WTC11 (cell line): ENCODE data around the gene TNC. TPM values are rescaled to one million over a fixed set of nuclear protein-coding genes. Genes with fewer than 3 reads are reported as not detected.

Experiments
- ATAC-seq: fragments of 200-7000 bp; cut with Tn5 transposase; 2 replicates; pipeline ENCODE4 v1.10.0; 2021; ENCODE audit warnings: mild to moderate bottlenecking, moderate library complexity
- CTCF ChIA-PET: fragments of 300-600 bp; sonication (Branson Sonifier 250); formaldehyde crosslinking; loops from one replicate; lab custom pipeline; 2021; ENCODE audit warnings: antibody characterized with exemption; lab: Charles Lee
- POLR2A ChIA-PET: fragments of 350-600 bp; sonication (Branson Sonifier 250); formaldehyde crosslinking; loops from one replicate; lab custom pipeline; 2021; ENCODE audit warnings: antibody characterized with exemption; lab: Charles Lee
- DNase-seq: peaks from one replicate; pipeline ENCODE4 v3.0.0; 2021; ENCODE audit warnings: low spot score
- H3K27ac Mint-ChIP-seq: 2 replicates; pipeline ENCODE4 v1.8.0; 2021; ENCODE audit warnings: mixed read lengths
- H3K27me3 Mint-ChIP-seq: 2 replicates; pipeline ENCODE4 v1.8.0; 2021; ENCODE audit warnings: low read depth, mild to moderate bottlenecking, moderate library complexity, mixed read lengths
- H3K36me3 Mint-ChIP-seq: 2 replicates; pipeline ENCODE4 v1.8.0; 2021; ENCODE audit warnings: mixed read lengths
- H3K4me1 Mint-ChIP-seq: 2 replicates; pipeline ENCODE4 v1.8.0; 2022; ENCODE audit warnings: mixed read lengths
- H3K4me3 Mint-ChIP-seq: 2 replicates; pipeline ENCODE4 v1.8.0; 2021; ENCODE audit warnings: mild to moderate bottlenecking, moderate library complexity, mixed read lengths
- H3K9me3 Mint-ChIP-seq: 2 replicates; pipeline ENCODE4 v1.8.0; 2021; ENCODE audit warnings: mixed read lengths
- CTCF ChIP-seq: fragments of 200-600 bp; IDR thresholded peaks from 2 replicates; pipeline ENCODE4 v1.8.0; 2022; ENCODE audit warnings: antibody characterized with exemption
- E2F1 ChIP-seq: sonication (generic); formaldehyde crosslinking; IDR thresholded peaks from 2 replicates; pipeline ENCODE4 v1.8.0; 2022; ENCODE audit warnings: mild to moderate bottlenecking, missing genetic modification reagents
- EMX1 ChIP-seq: fragments of 250-450 bp; sonication (Bioruptor Pico); IDR thresholded peaks from 2 replicates; pipeline ENCODE4 v1.8.0; 2021; ENCODE audit warnings: mild to moderate bottlenecking
- HMGA2 ChIP-seq: fragments of 250-450 bp; sonication (Bioruptor Pico); IDR thresholded peaks from 2 replicates; pipeline ENCODE4 v1.4.0; 2021; ENCODE audit warnings: mild to moderate bottlenecking, moderate library complexity
- RELA ChIP-seq: sonication (generic); formaldehyde crosslinking; IDR thresholded peaks from 2 replicates; pipeline ENCODE4 v1.8.1; 2022; ENCODE audit warnings: missing genetic modification reagents, mild to moderate bottlenecking, borderline replicate concordance
- RORB ChIP-seq: fragments of 250-450 bp; sonication (Bioruptor Pico); IDR thresholded peaks from 2 replicates; pipeline ENCODE4 v1.9.0; 2021; ENCODE audit warnings: mild to moderate bottlenecking
- TCF7 ChIP-seq: sonication (generic); formaldehyde crosslinking; IDR thresholded peaks from 2 replicates; pipeline ENCODE4 v1.8.0; 2022; ENCODE audit warnings: mild to moderate bottlenecking, low read depth, missing genetic modification reagents, moderate library complexity
- ZNF138 ChIP-seq: sonication (generic); formaldehyde crosslinking; conservative IDR thresholded peaks from 2 replicates; pipeline ENCODE4 v1.8.1; 2022; ENCODE audit warnings: mild to moderate bottlenecking, moderate library complexity, missing genetic modification reagents
- ZNF281 ChIP-seq: sonication (generic); formaldehyde crosslinking; IDR thresholded peaks from 2 replicates; pipeline ENCODE4 v1.8.0; 2023; ENCODE audit warnings: mild to moderate bottlenecking, missing genetic modification reagents
- total RNA-seq: library from RNA; stranded (reverse); gene quantifications from 3 replicates; pipeline ENCODE4 v1.2.3, GENCODE V29; 2021
- TF ChIP-seq, protein P1 (sequence below): fragments of 250-450 bp; sonication (Bioruptor Pico); IDR thresholded peaks from 2 replicates; pipeline ENCODE4 v1.9.0; 2021; ENCODE audit warnings: moderate library complexity, mild to moderate bottlenecking, inconsistent platforms, borderline replicate concordance
- TF ChIP-seq, protein P2 (sequence below): sonication (generic); formaldehyde crosslinking; IDR thresholded peaks from 2 replicates; pipeline ENCODE4 v1.8.0; 2023; ENCODE audit warnings: missing genetic modification reagents
- TF ChIP-seq, protein P3 (sequence below): sonication (generic); formaldehyde crosslinking; IDR thresholded peaks from 2 replicates; pipeline ENCODE4 v1.8.0; 2023; ENCODE audit warnings: missing genetic modification reagents, mild to moderate bottlenecking, borderline replicate concordance
- TF ChIP-seq, protein P4 (sequence below): sonication (generic); formaldehyde crosslinking; IDR thresholded peaks from 2 replicates; pipeline ENCODE4 v1.8.1; 2023; ENCODE audit warnings: mild to moderate bottlenecking, missing genetic modification reagents
- TF ChIP-seq, protein P5 (sequence below): sonication (generic); formaldehyde crosslinking; IDR thresholded peaks from 2 replicates; pipeline ENCODE4 v1.8.0; 2022; ENCODE audit warnings: mild to moderate bottlenecking, missing genetic modification reagents

TNC gene
- total RNA-seq, 1 experiment from 2014 or later, result 4.5 TPM

DNA sequence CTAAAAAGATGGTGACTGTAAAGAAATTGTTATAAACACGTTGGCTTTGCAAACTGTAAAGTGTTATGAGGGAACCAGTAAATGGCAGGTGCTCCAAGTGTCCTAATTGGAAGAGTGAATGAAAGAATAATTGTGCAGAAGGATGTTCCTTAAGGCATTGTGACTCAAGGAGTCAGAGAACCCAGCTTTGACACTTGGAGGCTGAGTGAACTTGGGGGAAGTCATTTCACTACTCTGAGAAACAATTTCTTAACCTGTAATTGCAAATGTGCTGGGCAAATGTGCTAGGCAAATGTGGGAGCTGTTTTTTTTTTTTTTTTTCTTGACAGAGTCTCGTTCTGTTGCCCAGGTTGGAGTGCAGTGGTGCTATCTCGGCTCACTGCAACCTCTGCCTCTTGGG, 103.5 kb downstream of the TNC start (continued):
- TF ChIP-seq RELA (CRISPR knock-in tag) (no peak), E2F1 (no peak), ZNF281 (CRISPR knock-in tag) (no peak), HMGA2 (no peak), RORB (no peak), ZNF138 (CRISPR knock-in tag) (no peak)
- TF ChIP-seq, protein P1, sequence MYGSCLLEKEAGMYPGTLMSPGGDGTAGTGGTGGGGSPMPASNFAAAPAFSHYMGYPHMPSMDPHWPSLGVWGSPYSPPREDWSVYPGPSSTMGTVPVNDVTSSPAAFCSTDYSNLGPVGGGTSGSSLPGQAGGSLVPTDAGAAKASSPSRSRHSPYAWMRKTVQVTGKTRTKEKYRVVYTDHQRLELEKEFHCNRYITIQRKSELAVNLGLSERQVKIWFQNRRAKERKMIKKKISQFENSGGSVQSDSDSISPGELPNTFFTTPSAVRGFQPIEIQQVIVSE (CRISPR knock-in tag), result no peak
- TF ChIP-seq, protein P2, sequence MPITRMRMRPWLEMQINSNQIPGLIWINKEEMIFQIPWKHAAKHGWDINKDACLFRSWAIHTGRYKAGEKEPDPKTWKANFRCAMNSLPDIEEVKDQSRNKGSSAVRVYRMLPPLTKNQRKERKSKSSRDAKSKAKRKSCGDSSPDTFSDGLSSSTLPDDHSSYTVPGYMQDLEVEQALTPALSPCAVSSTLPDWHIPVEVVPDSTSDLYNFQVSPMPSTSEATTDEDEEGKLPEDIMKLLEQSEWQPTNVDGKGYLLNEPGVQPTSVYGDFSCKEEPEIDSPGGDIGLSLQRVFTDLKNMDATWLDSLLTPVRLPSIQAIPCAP (CRISPR knock-in tag), result no peak
- TF ChIP-seq, protein P3, sequence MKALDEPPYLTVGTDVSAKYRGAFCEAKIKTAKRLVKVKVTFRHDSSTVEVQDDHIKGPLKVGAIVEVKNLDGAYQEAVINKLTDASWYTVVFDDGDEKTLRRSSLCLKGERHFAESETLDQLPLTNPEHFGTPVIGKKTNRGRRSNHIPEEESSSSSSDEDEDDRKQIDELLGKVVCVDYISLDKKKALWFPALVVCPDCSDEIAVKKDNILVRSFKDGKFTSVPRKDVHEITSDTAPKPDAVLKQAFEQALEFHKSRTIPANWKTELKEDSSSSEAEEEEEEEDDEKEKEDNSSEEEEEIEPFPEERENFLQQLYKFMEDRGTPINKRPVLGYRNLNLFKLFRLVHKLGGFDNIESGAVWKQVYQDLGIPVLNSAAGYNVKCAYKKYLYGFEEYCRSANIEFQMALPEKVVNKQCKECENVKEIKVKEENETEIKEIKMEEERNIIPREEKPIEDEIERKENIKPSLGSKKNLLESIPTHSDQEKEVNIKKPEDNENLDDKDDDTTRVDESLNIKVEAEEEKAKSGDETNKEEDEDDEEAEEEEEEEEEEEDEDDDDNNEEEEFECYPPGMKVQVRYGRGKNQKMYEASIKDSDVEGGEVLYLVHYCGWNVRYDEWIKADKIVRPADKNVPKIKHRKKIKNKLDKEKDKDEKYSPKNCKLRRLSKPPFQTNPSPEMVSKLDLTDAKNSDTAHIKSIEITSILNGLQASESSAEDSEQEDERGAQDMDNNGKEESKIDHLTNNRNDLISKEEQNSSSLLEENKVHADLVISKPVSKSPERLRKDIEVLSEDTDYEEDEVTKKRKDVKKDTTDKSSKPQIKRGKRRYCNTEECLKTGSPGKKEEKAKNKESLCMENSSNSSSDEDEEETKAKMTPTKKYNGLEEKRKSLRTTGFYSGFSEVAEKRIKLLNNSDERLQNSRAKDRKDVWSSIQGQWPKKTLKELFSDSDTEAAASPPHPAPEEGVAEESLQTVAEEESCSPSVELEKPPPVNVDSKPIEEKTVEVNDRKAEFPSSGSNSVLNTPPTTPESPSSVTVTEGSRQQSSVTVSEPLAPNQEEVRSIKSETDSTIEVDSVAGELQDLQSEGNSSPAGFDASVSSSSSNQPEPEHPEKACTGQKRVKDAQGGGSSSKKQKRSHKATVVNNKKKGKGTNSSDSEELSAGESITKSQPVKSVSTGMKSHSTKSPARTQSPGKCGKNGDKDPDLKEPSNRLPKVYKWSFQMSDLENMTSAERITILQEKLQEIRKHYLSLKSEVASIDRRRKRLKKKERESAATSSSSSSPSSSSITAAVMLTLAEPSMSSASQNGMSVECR (CRISPR knock-in tag), result no peak
- TF ChIP-seq, protein P4, sequence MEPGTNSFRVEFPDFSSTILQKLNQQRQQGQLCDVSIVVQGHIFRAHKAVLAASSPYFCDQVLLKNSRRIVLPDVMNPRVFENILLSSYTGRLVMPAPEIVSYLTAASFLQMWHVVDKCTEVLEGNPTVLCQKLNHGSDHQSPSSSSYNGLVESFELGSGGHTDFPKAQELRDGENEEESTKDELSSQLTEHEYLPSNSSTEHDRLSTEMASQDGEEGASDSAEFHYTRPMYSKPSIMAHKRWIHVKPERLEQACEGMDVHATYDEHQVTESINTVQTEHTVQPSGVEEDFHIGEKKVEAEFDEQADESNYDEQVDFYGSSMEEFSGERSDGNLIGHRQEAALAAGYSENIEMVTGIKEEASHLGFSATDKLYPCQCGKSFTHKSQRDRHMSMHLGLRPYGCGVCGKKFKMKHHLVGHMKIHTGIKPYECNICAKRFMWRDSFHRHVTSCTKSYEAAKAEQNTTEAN (CRISPR knock-in tag), result no peak
- TF ChIP-seq, protein P5, sequence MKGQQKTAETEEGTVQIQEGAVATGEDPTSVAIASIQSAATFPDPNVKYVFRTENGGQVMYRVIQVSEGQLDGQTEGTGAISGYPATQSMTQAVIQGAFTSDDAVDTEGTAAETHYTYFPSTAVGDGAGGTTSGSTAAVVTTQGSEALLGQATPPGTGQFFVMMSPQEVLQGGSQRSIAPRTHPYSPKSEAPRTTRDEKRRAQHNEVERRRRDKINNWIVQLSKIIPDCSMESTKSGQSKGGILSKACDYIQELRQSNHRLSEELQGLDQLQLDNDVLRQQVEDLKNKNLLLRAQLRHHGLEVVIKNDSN (CRISPR knock-in tag), result no peak
- TF ChIP-seq, all 79 proteins: peak for 0

DNA sequence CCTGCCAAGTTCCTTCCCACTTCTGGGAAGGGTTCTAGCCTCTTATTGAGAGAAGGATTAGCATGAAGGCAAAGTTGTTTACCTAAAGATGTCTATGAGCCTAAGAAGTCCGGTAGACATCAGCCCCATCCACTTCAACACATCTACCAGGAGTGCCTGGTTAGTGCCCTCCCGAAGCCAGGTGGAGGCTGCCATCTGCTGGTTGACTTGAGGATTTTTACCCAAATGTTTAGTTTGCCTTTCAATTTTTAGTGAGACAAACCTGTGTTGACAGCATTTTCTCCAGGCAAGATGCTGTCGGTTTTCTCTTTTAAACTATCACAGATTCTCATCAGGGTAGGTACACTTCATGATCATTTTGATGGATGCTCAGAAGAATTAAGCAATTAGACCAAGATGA, 104.0 kb downstream of the TNC start:
- POLR2A ChIA-PET, result no interaction called here
- no peak overlapping the region for H3K4me3 Mint-ChIP-seq
- peak; percentile 76; the same call in 1 of the 2 replicates for TF ChIP-seq CTCF
- no peak for TF ChIP-seq EMX1 (CRISPR knock-in tag)
- TF ChIP-seq TCF7 (CRISPR knock-in tag), result no peak
- TF ChIP-seq, protein P2 (CRISPR knock-in tag), result no peak
- TF ChIP-seq, protein P1 (CRISPR knock-in tag), result no peak
- H3K4me1 Mint-ChIP-seq, result 0 out of 2 replicates have a peak, but pooled peaks cover 3% of the 10 kb centered on the region
- peaks cover 44% of the 10 kb centered on the region for H3K27me3 Mint-ChIP-seq
- peak; percentile 65 for ATAC-seq
- no peak overlapping the region for H3K27ac Mint-ChIP-seq
- no peaks in the 10 kb centered on the region for H3K9me3 Mint-ChIP-seq
- peak; percentile 72 for DNase-seq
- H3K36me3 Mint-ChIP-seq, result no peaks in the 10 kb centered on the region
- CTCF ChIA-PET, result interaction anchor here (0.7 to 1.5 kb wide), 9 partner anchors 89 to 579 kb away, joined by 3 to 12 read pairs (median 4); no protein-coding TSS in a partner anchor
